ENCODE measurements around the gene JMJD8.

The JMJD8 gene

GRCh38 chr16:679814-680624 is 4.1 kb downstream of the JMJD8 start, which contains the start of gene STUB1 (continued):
- TF ChIP-seq ZNF175 (tag by site-specific recombination; IDR thresholded peaks at IDR 0.05) (no peak), SP2 (tag by site-specific recombination; IDR thresholded peaks at IDR 0.05) (peak; percentile 70), ZNF280D (tag by site-specific recombination; IDR thresholded peaks at IDR 0.05) (no peak), ZNF280C (tag by site-specific recombination; IDR thresholded peaks at IDR 0.05) (no peak), ZNF366 (tag by site-specific recombination; conservative IDR thresholded peaks at IDR 0.05) (no peak), ZNF239 (tag by site-specific recombination; IDR thresholded peaks at IDR 0.05) (no peak), ZNF148 (tag by site-specific recombination; IDR thresholded peaks at IDR 0.05; ENCODE audit: borderline replicate concordance) (no peak), MYNN (tag by site-specific recombination; IDR thresholded peaks at IDR 0.05; ENCODE audit: borderline replicate concordance) (no peak), ZNF174 (tag by site-specific recombination; IDR thresholded peaks at IDR 0.05) (no peak), ATF2 (tag by site-specific recombination; IDR thresholded peaks at IDR 0.05; ENCODE audit: low read depth) (no peak), ZNF501 (tag by site-specific recombination; IDR thresholded peaks at IDR 0.05) (0 out of 2 replicates have a peak, but pooled peaks have one; percentile 11), ZNF654 (tag by site-specific recombination; IDR thresholded peaks at IDR 0.05; ENCODE audit: low read depth) (no peak), ZBTB6 (tag by site-specific recombination; IDR thresholded peaks at IDR 0.05) (peak; percentile 67), MEIS1 (CRISPR knock-in tag; IDR thresholded peaks at IDR 0.05; ENCODE audit: borderline replicate concordance) (no peak), ZBTB11 (tag by site-specific recombination; conservative IDR thresholded peaks at IDR 0.05; ENCODE audit: low read depth) (peak; percentile 69), ZNF660 (tag by site-specific recombination; IDR thresholded peaks at IDR 0.05) (peak; percentile 56; the same call in 1 of the 2 replicates), ZNF311 (tag by site-specific recombination; IDR thresholded peaks at IDR 0.05; ENCODE audit: borderline replicate concordance) (no peak), ZNF155 (tag by site-specific recombination; IDR thresholded peaks at IDR 0.05) (no peak), ZNF785 (tag by site-specific recombination; IDR thresholded peaks at IDR 0.05) (no peak), ZNF561 (tag by site-specific recombination; IDR thresholded peaks at IDR 0.05; ENCODE audit: borderline replicate concordance) (peak; percentile 93), ZNF610 (tag by site-specific recombination; IDR thresholded peaks at IDR 0.05; ENCODE audit: borderline replicate concordance) (peak; percentile 62; the same call in 1 of the 2 replicates), ZNF639 (tag by site-specific recombination; IDR thresholded peaks at IDR 0.05) (no peak), MZF1 (tag by site-specific recombination; IDR thresholded peaks at IDR 0.05; ENCODE audit: borderline replicate concordance) (no peak)

Measured in HEK293 (cell line).